Measurements from ENCODE around the gene TAF13.
A peak's percentile ranks its signal among the peaks of the same experiment; 100 is the strongest.

Gene TAF13

GRCh38 chr1:109094377-109094803, 18.6 kb upstream of the TAF13 start:
- no peak overlapping the region for H3K4me3 ChIP-seq (replicated peaks; ENCODE audit: low read depth, low read length)
- TF ChIP-seq, protein P1, sequence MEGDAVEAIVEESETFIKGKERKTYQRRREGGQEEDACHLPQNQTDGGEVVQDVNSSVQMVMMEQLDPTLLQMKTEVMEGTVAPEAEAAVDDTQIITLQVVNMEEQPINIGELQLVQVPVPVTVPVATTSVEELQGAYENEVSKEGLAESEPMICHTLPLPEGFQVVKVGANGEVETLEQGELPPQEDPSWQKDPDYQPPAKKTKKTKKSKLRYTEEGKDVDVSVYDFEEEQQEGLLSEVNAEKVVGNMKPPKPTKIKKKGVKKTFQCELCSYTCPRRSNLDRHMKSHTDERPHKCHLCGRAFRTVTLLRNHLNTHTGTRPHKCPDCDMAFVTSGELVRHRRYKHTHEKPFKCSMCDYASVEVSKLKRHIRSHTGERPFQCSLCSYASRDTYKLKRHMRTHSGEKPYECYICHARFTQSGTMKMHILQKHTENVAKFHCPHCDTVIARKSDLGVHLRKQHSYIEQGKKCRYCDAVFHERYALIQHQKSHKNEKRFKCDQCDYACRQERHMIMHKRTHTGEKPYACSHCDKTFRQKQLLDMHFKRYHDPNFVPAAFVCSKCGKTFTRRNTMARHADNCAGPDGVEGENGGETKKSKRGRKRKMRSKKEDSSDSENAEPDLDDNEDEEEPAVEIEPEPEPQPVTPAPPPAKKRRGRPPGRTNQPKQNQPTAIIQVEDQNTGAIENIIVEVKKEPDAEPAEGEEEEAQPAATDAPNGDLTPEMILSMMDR (IDR thresholded peaks at IDR 0.05; ENCODE audit: low read depth, low read length, missing control alignments), result no peak
- DNase-seq (ENCODE audit: extremely low read depth, low read depth), result no peak

DNA sequence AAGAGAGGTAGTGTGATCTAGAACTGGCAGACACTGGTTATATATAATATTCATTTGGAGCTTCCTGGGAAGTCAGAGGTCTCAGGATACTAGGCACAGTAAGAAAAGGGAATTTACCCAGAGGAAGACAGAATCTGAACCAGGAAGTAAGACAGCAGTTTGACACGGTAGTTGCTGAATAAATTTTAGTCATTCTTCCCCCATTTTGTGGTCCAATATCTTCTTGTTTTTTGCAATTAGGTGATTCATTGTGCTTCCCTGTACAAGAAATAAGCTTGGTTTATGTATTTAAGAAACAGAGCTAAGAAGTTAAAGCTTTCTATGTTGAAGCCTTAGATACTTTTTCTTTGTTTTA, 16.0 kb upstream of the TAF13 start:
- TF ChIP-seq, protein P1 (IDR thresholded peaks at IDR 0.05; ENCODE audit: low read depth, low read length, missing control alignments), result no peak
- DNase-seq (ENCODE audit: extremely low read depth, low read depth), result no peak
- peak overlapping the region; percentile 63 for H3K4me3 ChIP-seq (replicated peaks; ENCODE audit: low read depth, low read length)

DNA sequence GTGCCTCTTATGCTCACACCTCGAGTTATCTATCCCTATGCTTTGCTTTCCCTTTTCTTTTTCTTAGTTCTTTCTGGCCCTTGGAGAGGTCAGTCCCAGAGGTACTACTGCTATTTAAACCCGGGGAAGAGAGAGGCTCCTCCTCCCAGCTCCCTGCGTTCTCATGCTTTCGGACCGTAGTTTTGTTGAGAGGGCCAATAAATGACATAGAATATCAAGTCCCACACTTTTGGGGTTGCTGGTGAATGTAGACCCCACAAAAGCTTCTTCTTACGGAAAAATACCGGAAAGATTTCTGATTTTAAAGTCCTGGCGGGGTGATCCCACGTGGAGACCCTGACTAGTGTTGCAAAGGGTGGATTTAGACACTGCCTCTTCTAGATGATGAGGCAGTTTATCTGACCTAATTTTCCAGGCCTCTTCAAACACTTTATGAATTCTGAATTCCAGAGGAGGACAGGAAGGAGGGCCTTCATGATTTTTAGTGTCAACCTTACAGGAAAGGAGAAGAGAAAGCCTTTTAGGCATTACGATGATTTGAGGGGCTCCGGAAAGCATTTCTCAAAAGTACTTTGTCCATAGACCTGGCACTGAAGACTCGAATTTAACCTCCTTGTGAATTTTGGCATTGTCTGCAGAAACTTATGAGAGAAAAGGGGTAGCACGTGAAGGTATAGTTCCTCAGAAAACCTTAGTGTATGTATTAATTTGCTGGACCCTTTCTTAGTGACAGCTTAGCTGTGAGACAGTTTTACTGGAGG, 15.5 kb upstream of the TAF13 start:
- peak overlapping the region; percentile 63 for H3K4me3 ChIP-seq (replicated peaks; ENCODE audit: low read depth, low read length)
- TF ChIP-seq, protein P1 (IDR thresholded peaks at IDR 0.05; ENCODE audit: low read depth, low read length, missing control alignments), result no peak
- no peak for DNase-seq (ENCODE audit: extremely low read depth, low read depth)

DNA sequence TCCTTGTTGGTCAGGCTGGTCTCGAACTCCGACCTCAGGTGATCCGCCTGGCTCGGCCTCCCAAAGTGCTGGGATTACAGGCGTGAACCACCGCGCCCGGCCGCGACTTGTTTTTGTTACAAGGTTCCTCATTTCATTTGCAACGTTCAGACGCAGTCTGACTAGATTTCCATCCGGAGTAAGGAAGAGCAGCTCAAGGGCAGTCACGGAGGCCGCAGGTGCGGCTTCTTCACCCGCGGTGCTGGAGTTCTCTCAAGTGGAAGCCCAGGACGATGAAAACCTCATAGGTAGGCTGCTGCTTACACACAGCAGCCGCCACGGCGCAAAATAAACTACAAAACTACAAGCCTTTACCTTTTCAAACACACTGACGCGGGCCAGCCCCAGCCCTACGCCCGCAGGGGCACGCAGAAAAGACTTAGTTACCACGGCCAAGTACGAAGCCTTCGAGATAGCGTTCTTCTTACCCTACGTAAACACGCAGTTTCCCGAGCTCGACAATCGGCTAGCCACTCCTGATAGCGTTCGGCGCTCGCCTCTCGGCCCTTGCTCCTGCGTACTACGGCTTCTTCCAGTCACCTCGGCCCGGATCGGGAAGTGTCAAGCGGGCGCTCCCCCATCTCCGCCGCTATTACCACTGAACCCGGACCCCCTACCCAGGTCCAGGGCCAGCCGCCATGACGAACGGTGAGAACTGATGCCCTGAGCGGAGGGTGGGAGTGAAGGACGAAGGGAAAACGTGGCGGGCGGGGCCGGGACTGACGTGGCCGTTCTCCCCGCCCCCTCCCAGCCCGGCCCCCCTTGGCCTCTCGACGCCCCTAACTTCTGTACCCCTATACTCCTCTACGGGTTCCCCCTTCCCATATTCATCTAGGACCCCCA, 14.6 kb upstream of the TAF13 start, which contains the start of gene TMEM167B:
Gene TMEM167B (plus strand): TSS at position 569 of the 882 bp plus-strand sequence. CDS start 109 bp downstream, at position 678.
- peak; percentile 76 for DNase-seq (ENCODE audit: extremely low read depth, low read depth)
- TF ChIP-seq, protein P1 (IDR thresholded peaks at IDR 0.05; ENCODE audit: low read depth, low read length, missing control alignments), result no peak

DNA sequence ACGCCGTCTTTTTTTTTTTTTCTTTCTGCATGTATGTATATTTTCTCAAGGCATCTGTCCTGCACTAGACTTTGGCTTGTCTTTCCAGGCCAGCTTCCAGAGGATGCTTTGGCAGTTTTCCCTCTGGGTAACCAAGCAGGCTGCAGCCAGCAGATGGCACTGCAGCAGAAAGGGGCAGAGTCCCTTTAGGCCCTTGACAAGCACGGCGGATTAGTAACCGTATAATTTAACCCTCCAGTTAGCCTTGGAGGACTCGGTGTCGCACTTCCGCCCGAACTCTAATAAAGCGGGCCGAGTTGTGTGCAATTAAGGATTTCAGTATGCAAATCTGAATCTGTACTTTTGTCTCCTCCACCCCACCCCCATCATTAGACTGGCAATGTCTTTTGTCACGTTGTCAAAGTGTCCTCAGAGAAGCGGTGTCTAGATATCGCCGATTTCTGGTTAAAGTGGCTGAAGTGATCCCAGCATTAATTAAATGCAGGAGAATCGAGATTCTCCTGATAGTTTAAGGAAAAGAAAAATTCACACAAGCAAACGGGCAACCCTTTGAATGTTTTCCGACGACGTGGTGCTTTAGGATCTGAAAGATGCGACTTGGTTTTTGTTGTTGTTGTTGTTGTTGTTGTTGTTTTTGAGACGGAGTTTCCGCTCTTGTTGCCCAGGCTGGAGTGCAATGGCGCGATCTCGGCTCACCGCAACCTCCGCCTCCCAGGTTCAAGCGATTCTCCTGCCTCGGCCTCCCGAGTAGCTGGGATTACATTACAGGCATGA, 13.6 kb upstream of the TAF13 start:
- no peak for DNase-seq (ENCODE audit: extremely low read depth, low read depth)
- TF ChIP-seq, protein P1 (IDR thresholded peaks at IDR 0.05; ENCODE audit: low read depth, low read length, missing control alignments), result peak; percentile 46
- H3K4me3 ChIP-seq (replicated peaks; ENCODE audit: low read depth, low read length), result peak overlapping the region; percentile 63

More for the DNA sequence above, 14.6 kb upstream of the TAF13 start, which contains the start of gene TMEM167B:
- peak within 1 kb of the TSS; percentile 63 for H3K4me3 ChIP-seq (replicated peaks; ENCODE audit: low read depth, low read length)

Data from HFF-Myc (cell line).